ENCODE measurements around the gene PIEZO2. TPM values are rescaled to one million over a fixed set of nuclear protein-coding genes. Genes with fewer than 3 reads are reported as not detected.

The PIEZO2 gene
- total RNA-seq, 1 experiment from 2014 or later: 3.0 TPM

- Histone ChIP-seq H3K4me3 (ENCODE audit: insufficient read depth, low read depth, low read length) (no peak overlapping the region), H3K27me3 (ENCODE audit: control insufficient read depth, insufficient read depth, low read length) (no peaks in the 10 kb centered on the region), H3K36me3 (replicated peaks; ENCODE audit: control insufficient read depth, insufficient read depth, low read length) (no peaks in the 10 kb centered on the region)
- DNase-seq: no peak
Observed at GRCh38 chr18:11000071-11000470, 149.3 kb downstream of the PIEZO2 start.

GRCh38 chr18:10997885-10998284 is 151.5 kb downstream of the PIEZO2 start:
- no peak for DNase-seq
- Histone ChIP-seq H3K4me3 (ENCODE audit: insufficient read depth, low read depth, low read length) (no peak overlapping the region), H3K36me3 (replicated peaks; ENCODE audit: control insufficient read depth, insufficient read depth, low read length) (no peaks in the 10 kb centered on the region), H3K27me3 (ENCODE audit: control insufficient read depth, insufficient read depth, low read length) (no peaks in the 10 kb centered on the region)

- Histone ChIP-seq H3K4me3 (ENCODE audit: insufficient read depth, low read depth, low read length) (no peak overlapping the region), H3K27me3 (ENCODE audit: control insufficient read depth, insufficient read depth, low read length) (no peaks in the 10 kb centered on the region), H3K36me3 (replicated peaks; ENCODE audit: control insufficient read depth, insufficient read depth, low read length) (no peaks in the 10 kb centered on the region)
- DNase-seq: no peak
Observed at GRCh38 chr18:10995550-10995949, 153.8 kb downstream of the PIEZO2 start.

GRCh38 chr18:10989486-10989885 is 159.9 kb downstream of the PIEZO2 start:
- Histone ChIP-seq H3K27me3 (ENCODE audit: control insufficient read depth, insufficient read depth, low read length) (no peaks in the 10 kb centered on the region), H3K4me3 (ENCODE audit: insufficient read depth, low read depth, low read length) (no peak overlapping the region), H3K36me3 (replicated peaks; ENCODE audit: control insufficient read depth, insufficient read depth, low read length) (no peaks in the 10 kb centered on the region)
- no peak for DNase-seq

GRCh38 chr18:10985689-10986088 is 163.7 kb downstream of the PIEZO2 start:
- no peak for DNase-seq
- Histone ChIP-seq H3K27me3 (ENCODE audit: control insufficient read depth, insufficient read depth, low read length) (no peaks in the 10 kb centered on the region), H3K4me3 (ENCODE audit: insufficient read depth, low read depth, low read length) (no peak overlapping the region), H3K36me3 (replicated peaks; ENCODE audit: control insufficient read depth, insufficient read depth, low read length) (no peaks in the 10 kb centered on the region)

- no peaks in the 10 kb centered on the region for H3K27me3 ChIP-seq (ENCODE audit: control insufficient read depth, insufficient read depth, low read length)
- H3K36me3 ChIP-seq (replicated peaks; ENCODE audit: control insufficient read depth, insufficient read depth, low read length): no peaks in the 10 kb centered on the region
- DNase-seq: no peak
Observed at GRCh38 chr18:10979411-10979810, 170.0 kb downstream of the PIEZO2 start.

GRCh38 chr18:10977042-10977441 is 172.3 kb downstream of the PIEZO2 start:
- no peaks in the 10 kb centered on the region for H3K27me3 ChIP-seq (ENCODE audit: control insufficient read depth, insufficient read depth, low read length)
- no peak for DNase-seq
- no peak overlapping the region for H3K4me3 ChIP-seq (ENCODE audit: insufficient read depth, low read depth, low read length)
- H3K36me3 ChIP-seq (replicated peaks; ENCODE audit: control insufficient read depth, insufficient read depth, low read length): no peaks in the 10 kb centered on the region

More at GRCh38 chr18:10979411-10979810, 170.0 kb downstream of the PIEZO2 start:
- no peak overlapping the region for H3K4me3 ChIP-seq (ENCODE audit: insufficient read depth, low read depth, low read length)

GRCh38 chr18:10973567-10974203 is 175.7 kb downstream of the PIEZO2 start:
- H3K27me3 ChIP-seq (ENCODE audit: control insufficient read depth, insufficient read depth, low read length): no peaks in the 10 kb centered on the region
- H3K36me3 ChIP-seq (replicated peaks; ENCODE audit: control insufficient read depth, insufficient read depth, low read length): no peaks in the 10 kb centered on the region
- DNase-seq: no peak
- H3K4me3 ChIP-seq (ENCODE audit: insufficient read depth, low read depth, low read length): no peak overlapping the region

- Histone ChIP-seq H3K4me3 (ENCODE audit: insufficient read depth, low read depth, low read length) (no peak overlapping the region), H3K27me3 (ENCODE audit: control insufficient read depth, insufficient read depth, low read length) (no peaks in the 10 kb centered on the region), H3K36me3 (replicated peaks; ENCODE audit: control insufficient read depth, insufficient read depth, low read length) (no peaks in the 10 kb centered on the region)
- no peak for DNase-seq
Observed at GRCh38 chr18:10971717-10972116, 177.7 kb downstream of the PIEZO2 start.

GRCh38 chr18:10965119-10965518 is 184.2 kb downstream of the PIEZO2 start:
- Histone ChIP-seq H3K27me3 (ENCODE audit: control insufficient read depth, insufficient read depth, low read length) (no peaks in the 10 kb centered on the region), H3K36me3 (replicated peaks; ENCODE audit: control insufficient read depth, insufficient read depth, low read length) (no peaks in the 10 kb centered on the region), H3K4me3 (ENCODE audit: insufficient read depth, low read depth, low read length) (no peak overlapping the region)
- no peak for DNase-seq

- Histone ChIP-seq H3K27me3 (ENCODE audit: control insufficient read depth, insufficient read depth, low read length) (no peaks in the 10 kb centered on the region), H3K36me3 (replicated peaks; ENCODE audit: control insufficient read depth, insufficient read depth, low read length) (no peaks in the 10 kb centered on the region), H3K4me3 (ENCODE audit: insufficient read depth, low read depth, low read length) (no peak overlapping the region)
- no peak for DNase-seq
Observed at GRCh38 chr18:10953672-10954071, 195.7 kb downstream of the PIEZO2 start.

GRCh38 chr18:10951631-10952544 is 197.5 kb downstream of the PIEZO2 start:
- H3K4me3 ChIP-seq (ENCODE audit: insufficient read depth, low read depth, low read length): no peak overlapping the region
- H3K36me3 ChIP-seq (replicated peaks; ENCODE audit: control insufficient read depth, insufficient read depth, low read length): no peaks in the 10 kb centered on the region
- DNase-seq: no peak
- no peaks in the 10 kb centered on the region for H3K27me3 ChIP-seq (ENCODE audit: control insufficient read depth, insufficient read depth, low read length)

GRCh38 chr18:10950876-10951630 is 198.3 kb downstream of the PIEZO2 start:
- Histone ChIP-seq H3K36me3 (replicated peaks; ENCODE audit: control insufficient read depth, insufficient read depth, low read length) (no peaks in the 10 kb centered on the region), H3K4me3 (ENCODE audit: insufficient read depth, low read depth, low read length) (no peak overlapping the region), H3K27me3 (ENCODE audit: control insufficient read depth, insufficient read depth, low read length) (no peaks in the 10 kb centered on the region)
- DNase-seq: no peak

GRCh38 chr18:10950080-10950875 is 199.1 kb downstream of the PIEZO2 start:
- Histone ChIP-seq H3K27me3 (ENCODE audit: control insufficient read depth, insufficient read depth, low read length) (no peaks in the 10 kb centered on the region), H3K4me3 (ENCODE audit: insufficient read depth, low read depth, low read length) (no peak overlapping the region), H3K36me3 (replicated peaks; ENCODE audit: control insufficient read depth, insufficient read depth, low read length) (no peaks in the 10 kb centered on the region)
- DNase-seq: no peak

Data from H7 (cell line).